ENCODE results near the gene SERPINB13. TPM values are rescaled to one million over a fixed set of nuclear protein-coding genes. Genes with fewer than 3 reads are reported as not detected.

The SERPINB13 gene
- total RNA-seq, 1 donor from 2014 or later: not detected

DNA sequence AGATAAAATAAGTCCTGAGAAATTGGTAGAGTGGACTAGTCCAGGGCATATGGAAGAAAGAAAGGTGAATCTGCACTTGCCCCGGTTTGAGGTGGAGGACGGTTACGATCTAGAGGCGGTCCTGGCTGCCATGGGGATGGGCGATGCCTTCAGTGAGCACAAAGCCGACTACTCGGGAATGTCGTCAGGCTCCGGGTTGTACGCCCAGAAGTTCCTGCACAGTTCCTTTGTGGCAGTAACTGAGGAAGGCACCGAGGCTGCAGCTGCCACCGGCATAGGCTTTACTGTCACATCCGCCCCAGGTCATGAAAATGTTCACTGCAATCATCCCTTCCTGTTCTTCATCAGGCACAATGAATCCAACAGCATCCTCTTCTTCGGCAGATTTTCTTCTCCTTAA is 9.8 kb downstream of the SERPINB13 start:
- Mint-ChIP-seq H3K27ac (no peak overlapping the region), H3K9me3 (no peaks in the 10 kb centered on the region), H3K4me3 (no peak overlapping the region), H3K36me3 (ENCODE audit: low read depth) (no peaks in the 10 kb centered on the region), H3K4me1 (ENCODE audit: low read depth) (no peaks in the 10 kb centered on the region), H3K27me3 (ENCODE audit: insufficient read depth) (no peaks in the 10 kb centered on the region)
- no peak for DNase-seq (ENCODE audit: low spot score)
- intact Hi-C loops (cut with micrococcal nuclease): no loop called here

DNA sequence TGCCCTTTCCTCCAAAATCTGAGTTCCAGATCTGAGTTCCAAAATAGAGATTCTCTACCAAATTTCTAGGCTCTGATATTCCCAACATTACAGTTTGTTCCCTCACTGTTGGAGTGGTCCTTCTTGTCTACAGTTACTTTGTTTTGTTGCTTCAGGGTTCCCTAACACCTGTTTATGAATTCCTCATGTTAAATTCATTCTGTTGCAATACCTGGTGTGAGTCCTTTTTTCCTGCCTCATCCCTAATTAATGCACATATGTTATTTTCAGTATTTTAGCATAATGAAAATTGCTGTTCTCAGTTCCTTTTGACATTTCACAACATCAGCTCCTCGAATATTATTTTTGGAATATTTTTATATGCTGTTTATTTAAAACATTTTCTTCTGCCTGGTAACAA is 16.2 kb downstream of the SERPINB13 start:
- intact Hi-C loops (cut with micrococcal nuclease): no loop called here
- no peak for DNase-seq (ENCODE audit: low spot score)
- Mint-ChIP-seq H3K4me3 (no peak overlapping the region), H3K4me1 (ENCODE audit: low read depth) (no peaks in the 10 kb centered on the region), H3K27me3 (ENCODE audit: insufficient read depth) (no peaks in the 10 kb centered on the region), H3K27ac (no peak overlapping the region), H3K36me3 (ENCODE audit: low read depth) (no peaks in the 10 kb centered on the region), H3K9me3 (no peaks in the 10 kb centered on the region)

DNA sequence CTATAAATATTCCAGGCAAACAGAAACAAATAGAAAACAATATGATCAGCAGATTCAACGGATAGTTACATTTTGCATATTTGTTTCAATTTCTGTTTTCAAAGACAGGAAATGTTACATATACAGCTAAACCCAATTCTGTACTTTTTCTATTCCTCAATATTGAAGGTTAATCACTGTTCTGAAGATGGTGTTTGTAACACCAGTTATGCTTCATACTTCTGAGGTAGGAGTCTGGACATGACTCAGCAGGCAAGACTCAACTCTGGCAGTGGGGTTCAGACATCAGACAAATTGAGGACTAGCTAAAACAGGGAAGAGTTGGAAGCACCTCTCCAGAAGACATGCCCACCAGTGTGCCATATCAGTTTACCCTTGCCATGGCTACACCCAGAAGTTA is 16.6 kb downstream of the SERPINB13 start:
- H3K27me3 Mint-ChIP-seq (ENCODE audit: insufficient read depth): no peaks in the 10 kb centered on the region
- no peaks in the 10 kb centered on the region for H3K9me3 Mint-ChIP-seq
- no peak for DNase-seq (ENCODE audit: low spot score)
- H3K27ac Mint-ChIP-seq: no peak overlapping the region
- no peaks in the 10 kb centered on the region for H3K36me3 Mint-ChIP-seq (ENCODE audit: low read depth)
- no peak overlapping the region for H3K4me3 Mint-ChIP-seq
- H3K4me1 Mint-ChIP-seq (ENCODE audit: low read depth): no peaks in the 10 kb centered on the region
- intact Hi-C loops (cut with micrococcal nuclease): no loop called here

DNA sequence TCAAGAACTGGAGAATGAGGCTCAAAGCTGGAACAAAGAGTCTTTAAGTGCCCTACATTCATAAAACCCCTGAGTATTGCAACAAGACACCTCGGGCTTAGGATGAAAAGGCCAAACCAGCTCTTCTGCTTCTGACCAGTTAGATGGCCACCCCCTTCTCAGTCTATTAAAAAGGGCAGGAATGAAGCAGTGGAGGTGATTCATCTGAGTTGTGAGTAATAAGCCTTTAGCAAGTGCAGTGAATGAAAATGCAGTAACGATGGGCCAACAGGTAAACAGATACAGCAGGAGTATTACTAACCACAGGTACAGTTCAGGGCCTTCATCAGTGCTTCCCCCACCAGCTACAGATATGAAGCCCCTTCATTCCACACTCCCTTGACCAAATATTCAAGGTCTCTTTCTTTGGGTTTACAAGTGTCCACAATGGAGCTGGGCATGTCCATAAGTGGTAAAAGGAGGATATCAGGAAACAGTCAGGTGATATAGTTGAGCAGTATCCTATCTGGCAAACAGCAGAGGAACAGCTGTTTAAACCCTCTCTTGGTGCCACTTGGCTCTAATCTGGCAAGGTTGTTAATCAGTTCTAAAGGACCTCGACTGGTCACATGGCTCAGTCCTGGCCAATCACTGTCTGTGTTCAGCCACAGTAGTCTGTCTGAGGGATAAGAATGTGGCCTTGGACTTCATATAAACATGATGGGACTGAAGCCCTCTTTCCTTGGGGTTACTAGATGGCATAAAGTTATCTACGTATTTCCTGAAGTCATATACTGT is 17.8 kb downstream of the SERPINB13 start:
- Mint-ChIP-seq H3K27ac (no peak overlapping the region), H3K36me3 (ENCODE audit: low read depth) (no peaks in the 10 kb centered on the region), H3K4me3 (no peak overlapping the region), H3K4me1 (ENCODE audit: low read depth) (no peaks in the 10 kb centered on the region), H3K9me3 (no peaks in the 10 kb centered on the region), H3K27me3 (ENCODE audit: insufficient read depth) (no peaks in the 10 kb centered on the region)
- DNase-seq (ENCODE audit: low spot score): no peak
- intact Hi-C loops (cut with micrococcal nuclease): no loop called here

DNA sequence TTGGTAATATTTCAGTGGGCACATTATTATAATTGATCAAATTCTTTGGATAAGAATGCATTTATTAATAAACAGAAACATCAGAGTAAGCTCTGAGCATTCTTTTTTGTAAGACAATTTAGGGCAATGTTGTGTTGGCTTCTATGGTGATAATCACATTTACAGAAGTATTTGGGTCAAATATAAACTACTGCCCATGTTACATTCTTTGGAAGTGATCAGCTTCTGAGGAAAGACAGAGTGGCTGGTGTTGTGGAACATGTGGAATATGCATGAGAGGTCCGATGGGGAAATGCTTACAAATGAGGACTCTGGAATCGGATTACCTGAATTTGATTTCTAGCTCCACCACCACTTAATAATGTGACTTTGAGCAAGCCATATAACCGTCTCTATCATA is 19.4 kb downstream of the SERPINB13 start:
- Mint-ChIP-seq H3K4me3 (no peak overlapping the region), H3K27ac (no peak overlapping the region), H3K27me3 (ENCODE audit: insufficient read depth) (no peaks in the 10 kb centered on the region), H3K9me3 (no peaks in the 10 kb centered on the region), H3K4me1 (ENCODE audit: low read depth) (no peaks in the 10 kb centered on the region), H3K36me3 (ENCODE audit: low read depth) (no peaks in the 10 kb centered on the region)
- no peak for DNase-seq (ENCODE audit: low spot score)
- intact Hi-C loops (cut with micrococcal nuclease): no loop called here

DNA sequence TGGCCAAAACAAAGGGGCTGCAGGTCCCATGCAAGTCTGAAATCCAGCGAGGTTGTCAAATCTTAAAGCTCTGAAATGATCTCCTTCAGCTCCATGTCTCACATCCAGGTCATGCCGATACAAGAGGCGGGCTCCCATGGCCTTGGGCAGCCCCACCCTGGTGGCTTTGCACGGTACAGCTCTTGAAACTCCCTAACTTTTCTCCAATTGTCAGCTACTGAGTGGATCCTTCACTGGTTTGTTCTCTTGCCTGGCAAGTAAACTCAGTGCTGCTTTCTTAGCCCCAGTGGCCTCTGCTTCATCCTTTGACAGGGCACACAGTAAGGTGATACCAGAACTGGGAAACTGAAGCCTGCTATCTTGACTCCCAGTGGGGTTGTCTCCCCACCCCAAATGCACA is 26.3 kb downstream of the SERPINB13 start:
- intact Hi-C loops (cut with micrococcal nuclease): no loop called here
- no peaks in the 10 kb centered on the region for H3K36me3 Mint-ChIP-seq (ENCODE audit: low read depth)

DNA sequence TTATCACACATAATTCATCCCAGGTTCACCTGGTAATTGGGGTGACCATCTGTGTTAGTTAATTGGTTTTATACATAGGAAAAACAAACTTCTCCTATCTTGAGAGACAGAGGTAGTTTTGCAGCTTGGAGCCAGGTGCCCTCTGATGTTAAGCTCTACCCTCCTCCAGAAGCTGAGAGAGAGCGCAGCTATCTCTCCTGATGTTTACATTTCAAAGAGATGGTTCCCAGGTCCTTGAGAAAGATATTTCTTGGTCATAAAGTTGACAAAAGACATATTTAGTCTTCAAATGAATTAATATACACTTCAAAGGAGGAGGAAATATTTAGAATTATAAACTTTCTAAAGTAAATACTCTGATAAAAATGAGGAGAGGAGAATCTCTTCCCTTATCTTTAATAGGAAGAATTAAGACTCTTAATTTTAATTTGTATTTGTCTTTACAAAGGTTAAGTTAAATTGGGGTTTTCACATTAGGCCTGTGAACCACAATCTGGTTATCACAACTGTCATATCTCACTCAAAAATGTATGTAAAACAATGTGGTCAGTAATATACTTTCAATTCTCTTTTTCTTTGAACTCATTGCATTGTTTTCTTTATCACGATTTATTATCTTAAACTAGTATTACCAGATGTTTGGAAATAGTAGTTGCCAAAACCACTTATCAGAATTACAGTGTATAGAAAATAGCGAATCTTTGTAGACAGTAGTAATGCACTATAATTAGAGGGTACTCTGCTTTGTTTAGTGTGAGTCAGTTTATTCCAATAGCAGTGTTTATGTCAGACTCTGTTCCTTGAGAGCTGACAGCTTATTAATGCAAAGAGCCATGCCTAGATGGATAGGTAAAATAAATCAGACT is 30.1 kb downstream of the SERPINB13 start:
- no peak for DNase-seq (ENCODE audit: low spot score)
- intact Hi-C loops (cut with micrococcal nuclease): no loop called here
- H3K27ac Mint-ChIP-seq: no peak overlapping the region
- no peak overlapping the region for H3K4me3 Mint-ChIP-seq
- no peaks in the 10 kb centered on the region for H3K4me1 Mint-ChIP-seq (ENCODE audit: low read depth)
- no peaks in the 10 kb centered on the region for H3K36me3 Mint-ChIP-seq (ENCODE audit: low read depth)
- H3K9me3 Mint-ChIP-seq: no peaks in the 10 kb centered on the region
- H3K27me3 Mint-ChIP-seq (ENCODE audit: insufficient read depth): peaks cover 3% of the 10 kb centered on the region

More for the DNA sequence above, 26.3 kb downstream of the SERPINB13 start:
- Mint-ChIP-seq H3K4me3 (no peak overlapping the region), H3K9me3 (no peaks in the 10 kb centered on the region), H3K27ac (no peak overlapping the region), H3K27me3 (ENCODE audit: insufficient read depth) (peaks cover 3% of the 10 kb centered on the region), H3K4me1 (ENCODE audit: low read depth) (no peaks in the 10 kb centered on the region)
- no peak for DNase-seq (ENCODE audit: low spot score)

DNA sequence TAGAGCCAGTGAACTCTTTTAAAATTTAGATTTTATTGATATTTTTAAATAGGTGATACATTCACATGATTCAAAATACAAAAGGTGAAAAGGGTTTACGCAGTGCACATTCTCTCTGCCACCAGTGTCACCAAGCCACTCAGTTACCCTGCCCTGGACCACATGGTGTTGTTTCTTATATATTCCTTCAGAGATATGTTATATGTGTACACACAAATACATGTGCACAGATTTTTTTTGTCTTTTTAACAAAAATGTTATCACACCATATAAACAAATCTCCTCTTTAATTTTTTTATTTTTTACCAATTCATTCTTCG is 30.7 kb downstream of the SERPINB13 start:
- intact Hi-C loops (cut with micrococcal nuclease): no loop called here
- Mint-ChIP-seq H3K27me3 (ENCODE audit: insufficient read depth) (peaks cover 3% of the 10 kb centered on the region), H3K4me3 (no peak overlapping the region), H3K36me3 (ENCODE audit: low read depth) (no peaks in the 10 kb centered on the region), H3K4me1 (ENCODE audit: low read depth) (no peaks in the 10 kb centered on the region), H3K9me3 (peaks cover 3% of the 10 kb centered on the region), H3K27ac (no peak overlapping the region)
- DNase-seq (ENCODE audit: low spot score): no peak

DNA sequence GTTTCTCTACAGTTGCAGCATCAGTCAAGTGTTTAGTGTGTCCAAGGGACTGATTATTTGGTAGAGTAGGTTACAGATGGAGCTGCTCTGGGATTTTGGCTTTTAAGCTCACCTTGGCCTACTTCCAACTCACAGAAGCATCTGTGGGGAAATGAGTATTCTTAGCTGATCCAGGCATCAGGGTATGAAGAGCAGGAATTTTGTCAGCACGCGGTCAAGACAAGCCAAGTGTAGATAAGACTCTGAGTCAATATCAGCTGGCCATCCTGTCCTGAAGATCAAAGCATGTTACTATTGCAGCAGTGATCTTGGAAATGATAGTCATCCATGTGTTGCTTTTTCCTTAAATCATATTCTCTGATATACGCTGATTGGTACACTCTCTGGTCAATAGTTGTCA is 32.5 kb downstream of the SERPINB13 start:
- Mint-ChIP-seq H3K27me3 (ENCODE audit: insufficient read depth) (peaks cover 3% of the 10 kb centered on the region), H3K4me3 (no peak overlapping the region), H3K27ac (no peak overlapping the region), H3K9me3 (peaks cover 12% of the 10 kb centered on the region), H3K4me1 (ENCODE audit: low read depth) (no peaks in the 10 kb centered on the region), H3K36me3 (ENCODE audit: low read depth) (no peaks in the 10 kb centered on the region)
- intact Hi-C loops (cut with micrococcal nuclease): no loop called here
- DNase-seq (ENCODE audit: low spot score): no peak

DNA sequence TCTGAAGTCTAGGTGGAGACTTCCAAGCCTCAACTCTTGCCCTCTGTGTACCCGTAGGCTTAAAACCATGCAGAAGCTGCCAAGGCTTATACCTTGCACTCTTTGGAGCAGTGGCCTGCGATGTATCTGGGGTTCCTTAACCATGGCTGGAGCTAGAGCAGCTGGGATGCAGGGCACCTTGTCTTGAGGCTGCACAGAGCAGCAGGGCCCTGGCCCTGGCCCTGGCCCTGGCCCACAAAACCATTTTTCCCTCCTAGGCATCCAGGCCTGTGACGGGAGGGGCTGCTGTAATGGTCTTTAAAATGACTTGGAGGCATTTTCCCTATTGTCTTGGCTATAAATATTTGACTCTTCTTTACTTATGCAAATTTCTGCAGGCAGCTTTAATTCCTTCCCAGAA is 37.7 kb downstream of the SERPINB13 start:
- H3K4me1 Mint-ChIP-seq (ENCODE audit: low read depth): no peaks in the 10 kb centered on the region
- no peak overlapping the region for H3K4me3 Mint-ChIP-seq
- H3K27me3 Mint-ChIP-seq (ENCODE audit: insufficient read depth): no peaks in the 10 kb centered on the region
- DNase-seq (ENCODE audit: low spot score): no peak
- H3K9me3 Mint-ChIP-seq: peaks cover 35% of the 10 kb centered on the region
- no peak overlapping the region for H3K27ac Mint-ChIP-seq
- H3K36me3 Mint-ChIP-seq (ENCODE audit: low read depth): no peaks in the 10 kb centered on the region
- intact Hi-C loops (cut with micrococcal nuclease): no loop called here

DNA sequence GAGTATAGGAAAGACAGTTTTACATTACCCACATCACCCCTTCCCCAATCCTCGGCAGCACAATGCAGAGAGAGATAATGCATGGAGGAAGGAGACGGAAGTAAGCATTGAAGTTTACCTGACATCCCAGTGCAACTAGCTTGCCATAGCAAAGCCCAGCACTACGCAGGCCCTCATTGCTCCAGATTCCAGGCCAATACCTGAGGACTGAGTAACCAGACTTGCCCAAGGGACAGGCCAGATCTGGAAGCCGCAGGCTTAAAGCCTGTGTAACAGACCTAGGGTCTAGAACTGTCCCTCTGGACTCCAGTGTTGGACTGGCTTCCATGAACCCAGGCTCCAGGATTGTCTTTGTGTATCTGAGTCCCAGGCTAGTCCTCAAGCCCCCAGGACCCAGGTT is 39.3 kb downstream of the SERPINB13 start:
- intact Hi-C loops (cut with micrococcal nuclease): no loop called here

DNA sequence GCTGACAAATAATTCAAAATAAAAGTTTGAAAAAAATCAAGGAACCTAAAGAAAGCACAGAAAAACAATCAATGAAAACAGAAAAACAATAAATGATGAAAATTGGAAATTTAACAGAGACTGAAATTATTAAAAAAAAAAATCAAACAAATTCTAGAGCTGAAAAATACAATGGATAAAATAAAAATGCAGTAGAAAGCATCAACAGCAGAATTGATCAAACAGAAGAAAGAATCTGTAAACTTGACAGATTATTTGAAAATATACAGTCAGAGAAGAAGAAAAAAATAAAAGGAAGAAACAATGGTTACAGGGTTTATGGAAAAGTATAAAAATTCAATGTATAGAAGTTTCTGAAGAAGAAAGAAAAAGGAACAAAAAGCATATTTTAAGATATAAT is 40.7 kb downstream of the SERPINB13 start:
- H3K27ac Mint-ChIP-seq: no peak overlapping the region
- H3K9me3 Mint-ChIP-seq: peaks cover 33% of the 10 kb centered on the region
- no peak for DNase-seq (ENCODE audit: low spot score)
- H3K36me3 Mint-ChIP-seq (ENCODE audit: low read depth): no peaks in the 10 kb centered on the region
- H3K27me3 Mint-ChIP-seq (ENCODE audit: insufficient read depth): no peaks in the 10 kb centered on the region
- H3K4me3 Mint-ChIP-seq: no peak overlapping the region
- no peaks in the 10 kb centered on the region for H3K4me1 Mint-ChIP-seq (ENCODE audit: low read depth)
- intact Hi-C loops (cut with micrococcal nuclease): no loop called here

More for the DNA sequence above, 39.3 kb downstream of the SERPINB13 start:
- H3K36me3 Mint-ChIP-seq (ENCODE audit: low read depth): no peaks in the 10 kb centered on the region
- no peak overlapping the region for H3K27ac Mint-ChIP-seq
- H3K4me1 Mint-ChIP-seq (ENCODE audit: low read depth): no peaks in the 10 kb centered on the region
- H3K9me3 Mint-ChIP-seq: peaks cover 35% of the 10 kb centered on the region
- H3K27me3 Mint-ChIP-seq (ENCODE audit: insufficient read depth): no peaks in the 10 kb centered on the region
- DNase-seq (ENCODE audit: low spot score): no peak
- no peak overlapping the region for H3K4me3 Mint-ChIP-seq

DNA sequence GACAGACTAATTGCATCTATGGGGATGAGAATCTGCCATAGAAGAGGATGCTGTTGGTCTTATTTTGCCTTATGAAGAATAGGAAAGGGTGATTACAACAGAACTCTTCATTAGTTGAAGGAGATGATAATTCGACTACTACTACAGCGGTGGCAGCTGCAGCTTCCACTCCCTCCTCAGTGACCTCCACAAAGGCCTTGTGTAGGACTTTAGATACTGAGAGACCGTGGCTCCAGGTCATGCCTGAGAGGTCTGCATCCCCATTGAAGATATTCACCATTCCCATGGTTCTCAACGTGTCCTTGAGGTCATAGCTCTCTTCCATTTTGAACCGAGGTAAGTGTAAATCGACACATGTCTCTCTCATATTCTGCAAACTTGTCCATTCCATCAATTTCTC is 50.6 kb downstream of the SERPINB13 start:
- no peaks in the 10 kb centered on the region for H3K9me3 Mint-ChIP-seq
- H3K4me3 Mint-ChIP-seq: no peak overlapping the region
- intact Hi-C loops (cut with micrococcal nuclease): no loop called here
- no peak for DNase-seq (ENCODE audit: low spot score)
- no peaks in the 10 kb centered on the region for H3K27me3 Mint-ChIP-seq (ENCODE audit: insufficient read depth)
- H3K36me3 Mint-ChIP-seq (ENCODE audit: low read depth): no peaks in the 10 kb centered on the region
- no peaks in the 10 kb centered on the region for H3K4me1 Mint-ChIP-seq (ENCODE audit: low read depth)
- H3K27ac Mint-ChIP-seq: no peak overlapping the region
